MCF 10A (cell line): ENCODE data around the gene STAB1. TPM values are rescaled to one million over a fixed set of nuclear protein-coding genes. Genes with fewer than 3 reads are reported as not detected.

Source experiments
- BruUV-seq: library from RNA; stranded (reverse); fragments of 400-500 nt; replicated peaks from 2 replicates; lab custom pipeline; 2021; lab: Mats Ljungman, UMichigan
- CTCF ChIA-PET: fragments of 300-600 bp; sonication (Branson Sonifier 250); formaldehyde crosslinking; extraction: SDS; loops from one replicate; lab custom pipeline; 2021; ENCODE audit warnings: antibody characterized with exemption, inconsistent platforms; lab: Yijun Ruan, JAX
- POLR2A ChIA-PET: fragments of 300-600, 350-650 bp; sonication (Branson Sonifier 250); formaldehyde crosslinking; extraction: SDS; loops from one replicate; lab custom pipeline; 2020; ENCODE audit warnings: antibody characterized with exemption, inconsistent platforms; lab: Yijun Ruan, JAX
- DNase-seq: peaks from one replicate; pipeline ENCODE4 v3.0.0-alpha.2; 2018; ENCODE audit not compliant: unreplicated experiment
- H3K27ac Mint-ChIP-seq: one replicate; pipeline ENCODE4 v1.8.0; 2022; ENCODE audit warnings: mild to moderate bottlenecking, low read depth, mixed read lengths; ENCODE audit not compliant: unreplicated experiment
- H3K27me3 Mint-ChIP-seq: one replicate; pipeline ENCODE4 v1.8.0; 2022; ENCODE audit warnings: mixed read lengths; ENCODE audit not compliant: insufficient read depth, unreplicated experiment
- H3K36me3 Mint-ChIP-seq: one replicate; pipeline ENCODE4 v1.8.0; 2022; ENCODE audit warnings: mild to moderate bottlenecking, moderate library complexity, mixed read lengths; ENCODE audit not compliant: insufficient read depth, unreplicated experiment
- H3K4me1 Mint-ChIP-seq: one replicate; pipeline ENCODE4 v1.8.0; 2022; ENCODE audit warnings: mixed read lengths; ENCODE audit not compliant: insufficient read depth, unreplicated experiment
- H3K4me3 Mint-ChIP-seq: one replicate; pipeline ENCODE4 v1.8.0; 2022; ENCODE audit warnings: mild to moderate bottlenecking, moderate library complexity, mixed read lengths; ENCODE audit not compliant: unreplicated experiment
- H3K9me3 Mint-ChIP-seq: one replicate; pipeline ENCODE4 v1.8.0; 2022; ENCODE audit warnings: mixed read lengths; ENCODE audit not compliant: unreplicated experiment
- intact Hi-C: fragments of 100-400 bp; cut with micrococcal nuclease; formaldehyde crosslinking; loops from 2 replicates; pipeline ENCODE4 v1.14.1; 2022
- total RNA-seq: library from RNA; stranded (reverse); gene quantifications from 2 replicates; pipeline ENCODE4 v1.2.3, GENCODE V29; 2022
- TF ChIP-seq, protein P1 (sequence below): fragments of 200-600 bp; IDR thresholded peaks from one replicate; pipeline ENCODE4 v1.8.0; 2022; ENCODE audit warnings: antibody characterized with exemption, mild to moderate bottlenecking; ENCODE audit not compliant: unreplicated experiment

The STAB1 gene
- total RNA-seq, 1 experiment from 2014 or later: not detected

DNA sequence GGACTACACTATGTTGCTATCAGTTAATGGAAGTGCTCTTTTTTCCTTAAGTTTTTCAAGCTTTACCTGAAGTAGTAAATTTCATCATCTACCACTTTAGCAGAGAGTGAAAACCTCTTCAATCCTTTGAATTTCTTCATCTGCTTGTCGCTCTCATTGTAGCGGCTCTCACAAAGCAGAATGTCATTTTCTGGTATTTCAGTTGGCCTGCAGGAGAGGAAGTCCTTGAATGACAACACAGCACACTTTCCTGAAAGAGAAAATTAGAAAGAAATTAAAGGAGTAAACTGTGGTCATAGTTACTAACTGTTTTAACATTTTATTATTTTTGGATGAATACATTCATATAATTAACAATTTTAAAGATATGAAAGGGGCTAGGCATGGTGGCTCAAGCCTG is 68.8 kb downstream of the STAB1 start:
- Mint-ChIP-seq H3K9me3 (no peaks in the 10 kb centered on the region), H3K4me1 (peaks cover 6% of the 10 kb centered on the region), H3K27ac (no peak overlapping the region), H3K36me3 (peaks cover 83% of the 10 kb centered on the region), H3K4me3 (no peak overlapping the region), H3K27me3 (no peaks in the 10 kb centered on the region)
- no peak for DNase-seq
- TF ChIP-seq, protein P1, sequence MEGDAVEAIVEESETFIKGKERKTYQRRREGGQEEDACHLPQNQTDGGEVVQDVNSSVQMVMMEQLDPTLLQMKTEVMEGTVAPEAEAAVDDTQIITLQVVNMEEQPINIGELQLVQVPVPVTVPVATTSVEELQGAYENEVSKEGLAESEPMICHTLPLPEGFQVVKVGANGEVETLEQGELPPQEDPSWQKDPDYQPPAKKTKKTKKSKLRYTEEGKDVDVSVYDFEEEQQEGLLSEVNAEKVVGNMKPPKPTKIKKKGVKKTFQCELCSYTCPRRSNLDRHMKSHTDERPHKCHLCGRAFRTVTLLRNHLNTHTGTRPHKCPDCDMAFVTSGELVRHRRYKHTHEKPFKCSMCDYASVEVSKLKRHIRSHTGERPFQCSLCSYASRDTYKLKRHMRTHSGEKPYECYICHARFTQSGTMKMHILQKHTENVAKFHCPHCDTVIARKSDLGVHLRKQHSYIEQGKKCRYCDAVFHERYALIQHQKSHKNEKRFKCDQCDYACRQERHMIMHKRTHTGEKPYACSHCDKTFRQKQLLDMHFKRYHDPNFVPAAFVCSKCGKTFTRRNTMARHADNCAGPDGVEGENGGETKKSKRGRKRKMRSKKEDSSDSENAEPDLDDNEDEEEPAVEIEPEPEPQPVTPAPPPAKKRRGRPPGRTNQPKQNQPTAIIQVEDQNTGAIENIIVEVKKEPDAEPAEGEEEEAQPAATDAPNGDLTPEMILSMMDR: no peak
- BruUV-seq: no TSS peak
- POLR2A ChIA-PET: no interaction called here
- intact Hi-C loops: loop anchor here (10.0 kb wide), 1 partner anchor 71 kb away; no protein-coding TSS in a partner anchor
- CTCF ChIA-PET: no interaction called here

DNA sequence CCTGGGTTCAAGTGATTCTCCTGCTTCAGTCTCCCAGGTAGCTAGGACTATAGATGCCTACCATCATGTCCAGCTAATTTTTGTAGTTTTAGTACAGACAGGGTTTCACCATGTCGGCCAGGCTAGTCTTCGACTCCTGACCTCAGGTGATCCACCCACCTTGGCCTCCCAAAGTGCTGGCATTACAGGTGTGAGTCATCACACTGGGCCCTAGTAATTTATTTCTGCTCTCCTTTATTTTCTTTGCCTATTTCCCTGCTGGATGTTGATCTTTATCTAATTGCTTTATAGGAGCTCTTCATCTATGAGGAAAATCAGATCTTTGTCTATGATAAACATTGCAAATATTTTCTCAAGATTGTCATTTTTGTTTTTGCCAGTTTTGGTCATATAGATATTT is 72.9 kb downstream of the STAB1 start:
- no TSS peak for BruUV-seq
- H3K4me3 Mint-ChIP-seq: no peak overlapping the region
- H3K9me3 Mint-ChIP-seq: no peaks in the 10 kb centered on the region
- TF ChIP-seq, protein P1: no peak
- H3K4me1 Mint-ChIP-seq: peaks cover 6% of the 10 kb centered on the region
- CTCF ChIA-PET: no interaction called here
- no peaks in the 10 kb centered on the region for H3K27me3 Mint-ChIP-seq
- peak; percentile 33 for DNase-seq
- intact Hi-C loops: loop anchor here (10.0 kb wide), 1 partner anchor 67 kb away; no protein-coding TSS in a partner anchor
- H3K27ac Mint-ChIP-seq: no peak overlapping the region
- H3K36me3 Mint-ChIP-seq: peaks cover 70% of the 10 kb centered on the region
- POLR2A ChIA-PET: interaction anchor here (0.6 to 1.4 kb wide), 2 partner anchors 31 to 36 kb away, joined by 3 to 5 read pairs; partner anchors contain the start of gene UQCC5

DNA sequence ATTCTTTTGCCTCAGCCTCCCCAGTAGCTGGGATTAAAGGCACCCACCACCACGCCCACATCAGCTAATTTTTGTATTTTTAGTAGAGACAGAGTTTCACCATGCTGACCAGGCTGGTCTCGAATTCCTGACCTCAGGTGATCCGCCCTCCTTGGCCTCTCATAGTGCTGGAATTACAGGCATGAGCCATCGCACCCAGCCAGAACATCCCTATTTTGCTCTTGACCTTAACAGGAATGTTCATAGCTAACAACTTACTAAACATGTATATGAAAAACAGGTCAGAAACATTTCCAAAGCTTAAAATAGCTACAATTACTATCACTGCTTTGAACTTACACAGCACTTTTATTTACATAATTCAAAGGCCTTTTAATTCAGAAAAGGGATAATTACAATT is 74.9 kb downstream of the STAB1 start:
- no peak for DNase-seq
- Mint-ChIP-seq H3K4me1 (peaks cover 6% of the 10 kb centered on the region), H3K27ac (peak overlapping the region; percentile 53), H3K27me3 (no peaks in the 10 kb centered on the region), H3K4me3 (no peak overlapping the region), H3K36me3 (peaks cover 72% of the 10 kb centered on the region), H3K9me3 (no peaks in the 10 kb centered on the region)
- TF ChIP-seq, protein P1: no peak
- ChIA-PET POLR2A (interaction anchor here (0.7 to 0.9 kb wide), 2 partner anchors 34 to 110 kb away, joined by 3 read pairs; partner anchors contain the start of gene UQCC5), CTCF (interaction anchor here (0.6 kb wide), 1 partner anchor 415 kb away, joined by 3 read pairs; no protein-coding TSS in a partner anchor)
- no TSS peak for BruUV-seq
- intact Hi-C loops: no loop called here

DNA sequence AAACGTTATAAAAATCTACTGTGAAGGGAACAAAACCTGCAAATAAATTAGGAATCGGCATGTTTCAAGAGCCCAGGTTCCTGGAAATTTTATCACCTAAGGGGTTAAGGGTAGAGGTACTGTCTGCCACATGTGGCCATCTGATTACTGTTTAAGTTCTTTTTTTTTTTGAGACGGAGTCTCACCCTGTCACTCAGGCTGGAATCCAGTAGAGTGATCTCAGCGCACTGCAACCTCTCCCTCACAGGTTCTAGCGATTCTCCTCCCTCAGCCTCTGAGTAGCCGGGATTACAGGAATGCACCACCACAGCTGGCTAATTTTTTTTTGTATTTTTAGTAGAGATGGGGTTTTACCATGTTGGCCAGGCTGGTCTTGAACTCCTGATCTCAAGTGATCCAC is 77.1 kb downstream of the STAB1 start:
- TF ChIP-seq, protein P1: no peak
- Mint-ChIP-seq H3K36me3 (peaks cover 73% of the 10 kb centered on the region), H3K9me3 (no peaks in the 10 kb centered on the region), H3K27ac (no peak overlapping the region), H3K4me3 (no peak overlapping the region), H3K4me1 (peaks cover 6% of the 10 kb centered on the region), H3K27me3 (no peaks in the 10 kb centered on the region)
- intact Hi-C loops: no loop called here
- BruUV-seq: no TSS peak
- ChIA-PET POLR2A (no interaction called here), CTCF (no interaction called here)
- DNase-seq: no peak

Other genes starting within 250 kb of the STAB1 start
- 10.4 and 14.0 TPM in 2 replicates for gene PPM1M, start 249.6 kb upstream of the STAB1 start, total RNA-seq
- 60.7 and 62.5 TPM in 2 replicates for gene WDR82, start 216.7 kb upstream of the STAB1 start, total RNA-seq
- 17.6 and 20.5 TPM in 2 replicates for gene GLYCTK, start 207.5 kb upstream of the STAB1 start, total RNA-seq
- 3.0 and 7.6 TPM in 2 replicates for gene DNAH1, start 179.0 kb upstream of the STAB1 start, total RNA-seq
- 61.5 and 77.5 TPM in 2 replicates for gene BAP1, start 85.3 kb upstream of the STAB1 start, total RNA-seq
- gene PHF7, start 84.7 kb upstream of the STAB1 start, total RNA-seq: 5.7 and 7.4 TPM in 2 replicates
- gene SEMA3G, start 50.2 kb upstream of the STAB1 start, total RNA-seq: 0.12 TPM in 1 of 2 replicates, not detected in the other
- 0.61 TPM in 2 replicates for gene TNNC1, start 41.3 kb upstream of the STAB1 start, total RNA-seq
- 60.5 and 69.7 TPM in 2 replicates for gene NISCH, start 39.7 kb upstream of the STAB1 start, total RNA-seq
- 28.9 and 36.9 TPM in 2 replicates for gene NT5DC2, start 38.5 kb downstream of the STAB1 start, total RNA-seq
- 22.6 and 25.9 TPM in 2 replicates for gene UQCC5, start 41.3 kb downstream of the STAB1 start, total RNA-seq
- gene PBRM1, start 190.6 kb downstream of the STAB1 start, total RNA-seq: 49.3 and 56.9 TPM in 2 replicates
- gene GNL3, start 190.7 kb downstream of the STAB1 start, total RNA-seq: 163 and 200 TPM in 2 replicates
- gene GLT8D1, start 210.5 kb downstream of the STAB1 start, total RNA-seq: 42.2 and 48.1 TPM in 2 replicates
- 135 and 172 TPM in 2 replicates for gene SPCS1, start 210.8 kb downstream of the STAB1 start, total RNA-seq